IPS-NIHi7 (cell line): ENCODE results near the gene SEMA5A.

Experiments used
- DNase-seq: peaks from one replicate; pipeline ENCODE4 v3.0.0; 2012; ENCODE audit warnings: mixed read lengths; ENCODE audit errors: extremely low spot score

The SEMA5A gene

GRCh38 chr5:9549941-9550340, 4.1 kb upstream of the SEMA5A start:
- no peak for DNase-seq

GRCh38 chr5:9547122-9547947, 1.5 kb upstream of the SEMA5A start:
- DNase-seq: peak; percentile 22

- no peak for DNase-seq
Measured at GRCh38 chr5:9545136-9545991, 511 bp downstream of the SEMA5A start.

- peak; percentile 74 for DNase-seq
Measured at GRCh38 chr5:9544502-9545135, 1.3 kb downstream of the SEMA5A start.

- no peak for DNase-seq
Measured at GRCh38 chr5:9544056-9544455, 1.8 kb downstream of the SEMA5A start.

- DNase-seq: no peak
Measured at GRCh38 chr5:9543311-9543920, 2.5 kb downstream of the SEMA5A start.

GRCh38 chr5:9540791-9541190, 5.1 kb downstream of the SEMA5A start:
- DNase-seq: no peak

- DNase-seq: no peak
Measured at GRCh38 chr5:9538504-9538903, 7.4 kb downstream of the SEMA5A start.

- no peak for DNase-seq
Measured at GRCh38 chr5:9537223-9538141, 8.4 kb downstream of the SEMA5A start.

GRCh38 chr5:9536717-9537116, 9.2 kb downstream of the SEMA5A start:
- DNase-seq: no peak

GRCh38 chr5:9534881-9535517, 10.9 kb downstream of the SEMA5A start:
- no peak for DNase-seq

GRCh38 chr5:9533562-9534364, 12.1 kb downstream of the SEMA5A start:
- no peak for DNase-seq

GRCh38 chr5:9533096-9533495, 12.8 kb downstream of the SEMA5A start:
- DNase-seq: no peak

- DNase-seq: no peak
Measured at GRCh38 chr5:9529513-9529912, 16.4 kb downstream of the SEMA5A start.

GRCh38 chr5:9529041-9529480, 16.8 kb downstream of the SEMA5A start:
- no peak for DNase-seq

GRCh38 chr5:9524941-9525340, 20.9 kb downstream of the SEMA5A start:
- DNase-seq: no peak

- DNase-seq: no peak
Measured at GRCh38 chr5:9523090-9523823, 22.6 kb downstream of the SEMA5A start.

GRCh38 chr5:9519537-9519936, 26.3 kb downstream of the SEMA5A start:
- DNase-seq: no peak

- peak; percentile 67 for DNase-seq
Measured at GRCh38 chr5:9516591-9516990, 29.3 kb downstream of the SEMA5A start.
